Epithelial cell of proximal tubule (primary cell): Measurements from ENCODE around the gene PTPN9. TPM values are rescaled to one million over a fixed set of nuclear protein-coding genes. Genes with fewer than 3 reads are reported as not detected.

Experiments used
- DNase-seq: peaks from one replicate; pipeline ENCODE4 v3.0.0-alpha.2; 2011; ENCODE audit warnings: low read depth
- H3K4me3 ChIP-seq: 2 replicates; pipeline ENCODE4 v1.5.1; 2011; ENCODE audit warnings: low read depth, mild to moderate bottlenecking, low read length
- total RNA-seq: library from RNA; depleted of rRNA; stranded (reverse); fragments of >200 nt; gene quantifications from 2 replicates; pipeline ENCODE4 v1.2.3, GENCODE V29; 2015
- TF ChIP-seq, protein P1 (sequence below): conservative IDR thresholded peaks from 2 replicates; pipeline ENCODE4 v1.5.1; 2012; ENCODE audit warnings: low read depth, mild to moderate bottlenecking, low read length

Gene PTPN9
- total RNA-seq, 1 donor from 2014 or later: 23.8 TPM

- TF ChIP-seq, protein P1, sequence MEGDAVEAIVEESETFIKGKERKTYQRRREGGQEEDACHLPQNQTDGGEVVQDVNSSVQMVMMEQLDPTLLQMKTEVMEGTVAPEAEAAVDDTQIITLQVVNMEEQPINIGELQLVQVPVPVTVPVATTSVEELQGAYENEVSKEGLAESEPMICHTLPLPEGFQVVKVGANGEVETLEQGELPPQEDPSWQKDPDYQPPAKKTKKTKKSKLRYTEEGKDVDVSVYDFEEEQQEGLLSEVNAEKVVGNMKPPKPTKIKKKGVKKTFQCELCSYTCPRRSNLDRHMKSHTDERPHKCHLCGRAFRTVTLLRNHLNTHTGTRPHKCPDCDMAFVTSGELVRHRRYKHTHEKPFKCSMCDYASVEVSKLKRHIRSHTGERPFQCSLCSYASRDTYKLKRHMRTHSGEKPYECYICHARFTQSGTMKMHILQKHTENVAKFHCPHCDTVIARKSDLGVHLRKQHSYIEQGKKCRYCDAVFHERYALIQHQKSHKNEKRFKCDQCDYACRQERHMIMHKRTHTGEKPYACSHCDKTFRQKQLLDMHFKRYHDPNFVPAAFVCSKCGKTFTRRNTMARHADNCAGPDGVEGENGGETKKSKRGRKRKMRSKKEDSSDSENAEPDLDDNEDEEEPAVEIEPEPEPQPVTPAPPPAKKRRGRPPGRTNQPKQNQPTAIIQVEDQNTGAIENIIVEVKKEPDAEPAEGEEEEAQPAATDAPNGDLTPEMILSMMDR: no peak
- no peak overlapping the region for H3K4me3 ChIP-seq
- no peak for DNase-seq
Measured at GRCh38 chr15:75422554-75422953, 156.6 kb downstream of the PTPN9 start.

DNA sequence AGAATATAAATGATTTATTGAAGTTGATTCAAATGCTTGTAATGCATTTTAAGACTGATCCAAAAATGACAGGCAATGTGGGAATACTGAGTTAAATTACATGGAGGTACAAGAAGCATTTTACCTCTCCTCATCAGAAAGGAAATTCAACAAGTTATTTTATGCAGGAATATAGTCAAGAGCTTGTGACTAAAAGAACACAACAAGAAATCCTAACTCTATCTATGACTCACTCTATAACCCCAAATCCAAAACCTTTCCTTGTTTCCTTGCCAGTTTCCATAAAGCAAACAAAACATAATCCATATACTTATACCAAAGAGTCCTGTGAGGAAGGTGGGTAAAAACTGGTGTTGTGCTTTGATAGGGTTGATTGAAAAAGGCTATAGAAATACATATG, 158.4 kb downstream of the PTPN9 start:
- DNase-seq: no peak
- H3K4me3 ChIP-seq: no peak overlapping the region

DNA sequence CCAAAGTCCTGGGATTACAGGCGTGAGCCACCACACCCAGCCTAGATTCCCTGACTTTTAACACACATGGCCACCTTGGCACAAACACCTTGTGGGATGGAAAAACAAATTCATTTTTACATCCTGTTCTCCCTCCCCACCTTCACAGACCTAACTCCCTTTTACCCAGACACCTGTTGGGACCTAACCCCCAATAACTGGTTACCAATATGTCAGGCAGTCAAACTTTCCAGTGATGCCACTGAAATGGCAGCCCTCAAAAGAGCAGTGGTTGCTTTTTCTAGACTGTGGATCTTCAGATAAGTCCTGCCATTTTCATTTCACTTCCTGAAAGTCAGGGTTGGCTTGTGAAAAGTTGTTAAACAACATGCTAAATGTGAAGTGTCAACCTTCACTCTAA, 162.5 kb downstream of the PTPN9 start:
- H3K4me3 ChIP-seq: no peak overlapping the region
- TF ChIP-seq, protein P1: no peak
- DNase-seq: no peak

More for the DNA sequence above, 158.4 kb downstream of the PTPN9 start:
- TF ChIP-seq, protein P1: no peak

Other genes starting within 250 kb of the PTPN9 start
- 147 and 236 TPM in 2 replicates for gene COMMD4, start 243.3 kb downstream of the PTPN9 start, total RNA-seq
- 5.5 and 7.6 TPM in 2 replicates for gene NEIL1, start 232.3 kb downstream of the PTPN9 start, total RNA-seq
- 47.5 and 104 TPM in 2 replicates for gene MAN2C1, start 210.7 kb downstream of the PTPN9 start, total RNA-seq
- gene SIN3A, start 127.6 kb downstream of the PTPN9 start, total RNA-seq: 26.2 and 33.4 TPM in 2 replicates
- 22.5 and 23.8 TPM in 2 replicates for gene SNUPN, start 46.4 kb upstream of the PTPN9 start, total RNA-seq
- gene IMP3, start 60.9 kb upstream of the PTPN9 start, total RNA-seq: 73.9 and 136 TPM in 2 replicates
- 6.7 and 13.5 TPM in 2 replicates for gene SNX33, start 68.6 kb upstream of the PTPN9 start, total RNA-seq
- 1.2 and 2.1 TPM in 2 replicates for gene CSPG4, start 133.5 kb upstream of the PTPN9 start, total RNA-seq